SH-SY5Y (cell line): ENCODE data around the gene ZNF780B.

ENCODE experiments used
- GATA2 ChIP-seq: IDR thresholded peaks from 2 replicates; pipeline ENCODE4 v1.6.1; 2011; ENCODE audit warnings: mild to moderate bottlenecking, low read depth, low read length
- GATA3 ChIP-seq: IDR thresholded peaks from 2 replicates; pipeline ENCODE4 v1.6.1; 2011; ENCODE audit warnings: low read depth, mild to moderate bottlenecking, low read length, moderate library complexity

GRCh38 chr19:40053491-40053890, 2.5 kb downstream of the ZNF780B start:
- no peak for TF ChIP-seq GATA3
- no peak for TF ChIP-seq GATA2
